Renal cortex interstitium (tissue), 15 donors: ENCODE results near the gene GGA1. TPM values are rescaled to one million over a fixed set of nuclear protein-coding genes. Genes with fewer than 3 reads are reported as not detected.

Source experiments
- DNase-seq, 11 donors: peaks; one replicate each; pipeline ENCODE4 v3.0.0-alpha.2; 2013; ENCODE audit warnings: low read depth in 9 of 11, low spot score in 4 of 11; ENCODE audit errors: extremely low read depth in 1 of 11
- long read RNA-seq, 16 experiments: transcript quantifications; one replicate each; lab custom pipeline, GENCODE V29; 2026
- polyA plus RNA-seq, 3 donors: library from polyadenylated mRNA; unstranded; fragments of 120-200 nt; gene quantifications; one replicate each; pipeline ENCODE4 v1.2.1, GENCODE V29; 2013; ENCODE audit not compliant: insufficient read length in 3 of 3

The GGA1 gene
- polyA plus RNA-seq = 10 to 100 TPM; 46.3 to 83.9 (median 57.4) TPM
- long read RNA-seq, donor 1, partial matches to known transcripts = 0 of 3 reads
- long read RNA-seq, donor 1, other reads (novel, unspliced or antisense) = 0 of 3 reads
- long read RNA-seq, donor 2, partial matches to known transcripts = 5 of 10 reads
- long read RNA-seq, donor 2, other reads (novel, unspliced or antisense) = 0 of 10 reads
- long read RNA-seq, donor 3, transcript GGA1-216 (4 exons, 790 nt) = major isoform, 5 of 16 reads
- long read RNA-seq, donor 3, partial matches to known transcripts = 5 of 16 reads
- long read RNA-seq, donor 3, other reads (novel, unspliced or antisense) = 0 of 16 reads
- long read RNA-seq, donor 4, partial matches to known transcripts = 0 of 8 reads
- long read RNA-seq, donor 4, other reads (novel, unspliced or antisense) = 0 of 8 reads
- long read RNA-seq, donor 5, transcript GGA1-203 (17 exons, 3,159 nt) = major isoform, 8 of 19 reads
- long read RNA-seq, donor 5, partial matches to known transcripts = 6 of 19 reads
- long read RNA-seq, donor 5, other reads (novel, unspliced or antisense) = 0 of 19 reads
- long read RNA-seq, donor 6, transcript GGA1-222 (3 exons, 1,384 nt) = major isoform, 6 of 14 reads
- long read RNA-seq, donor 6, partial matches to known transcripts = 5 of 14 reads
- long read RNA-seq, donor 6, other reads (novel, unspliced or antisense) = 0 of 14 reads
- long read RNA-seq, donor 7, partial matches to known transcripts = 0 of 4 reads
- long read RNA-seq, donor 7, other reads (novel, unspliced or antisense) = 0 of 4 reads
- long read RNA-seq, donor 8, transcript GGA1-222 (3 exons, 1,384 nt) = major isoform, 9 of 25 reads
- long read RNA-seq, donor 8, partial matches to known transcripts = 7 of 25 reads
- long read RNA-seq, donor 8, other reads (novel, unspliced or antisense) = 0 of 25 reads
- long read RNA-seq, donor 9, partial matches to known transcripts = 0 of 3 reads
- long read RNA-seq, donor 9, other reads (novel, unspliced or antisense) = 0 of 3 reads
- long read RNA-seq, donor 10, partial matches to known transcripts = 18 of 21 reads
- long read RNA-seq, donor 10, other reads (novel, unspliced or antisense) = 0 of 21 reads
- long read RNA-seq, donor 11, partial matches to known transcripts = 16 of 22 reads
- long read RNA-seq, donor 11, other reads (novel, unspliced or antisense) = 0 of 22 reads
- long read RNA-seq, donor 12, partial matches to known transcripts = 0 of 3 reads
- long read RNA-seq, donor 12, other reads (novel, unspliced or antisense) = 0 of 3 reads
- long read RNA-seq, donor 13, transcript GGA1-216 (4 exons, 790 nt) = major isoform, 5 of 56 reads
- long read RNA-seq, donor 13, partial matches to known transcripts = 50 of 56 reads
- long read RNA-seq, donor 13, other reads (novel, unspliced or antisense) = 0 of 56 reads
- long read RNA-seq, donor 14, partial matches to known transcripts = 5 of 7 reads
- long read RNA-seq, donor 14, other reads (novel, unspliced or antisense) = 0 of 7 reads
- long read RNA-seq, donor 15, partial matches to known transcripts = 0 of 4 reads
- long read RNA-seq, donor 15, other reads (novel, unspliced or antisense) = 0 of 4 reads
- long read RNA-seq, donor 16, transcript GGA1-222 (3 exons, 1,384 nt) = major isoform, 16 of 36 reads
- long read RNA-seq, donor 16, transcript GGA1-203 (17 exons, 3,159 nt) = minor isoform, 11 of 36 reads
- long read RNA-seq, donor 16, partial matches to known transcripts = 5 of 36 reads
- long read RNA-seq, donor 16, other reads (novel, unspliced or antisense) = 0 of 36 reads

- peak; percentile 88 to 96 (median 94) for DNase-seq
These were observed at the start of gene GGA1 for GRCh38 chr22:37608477-37609239. GGA1 (plus strand) TSS chr22:37608834; CDS start chr22:37608861, 27 bp downstream.

DNA sequence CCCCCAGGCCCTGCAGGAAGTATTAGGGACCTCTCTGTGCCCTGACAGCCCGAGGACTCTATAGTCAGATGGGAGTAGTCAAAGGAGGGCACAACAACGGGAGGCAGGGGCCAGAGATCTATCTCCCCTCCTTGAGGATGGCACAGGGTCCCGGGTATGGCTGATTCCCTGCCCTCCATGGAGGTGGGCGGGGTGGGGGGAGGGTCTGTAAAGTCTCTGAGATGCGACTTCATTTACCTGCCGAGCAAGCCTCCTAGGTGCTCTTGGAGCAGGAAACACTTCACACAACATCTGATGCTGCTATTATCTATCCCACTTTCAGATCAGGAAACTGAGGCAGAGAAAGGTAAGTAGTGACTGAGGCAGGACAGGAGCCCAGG lies 49.1 kb upstream of the GGA1 start:
- DNase-seq = no peak

- DNase-seq = no peak
These were observed 48.6 kb upstream of the GGA1 start, which contains the start of gene CDC42EP1 for GRCh38 chr22:37559901-37560607. CDC42EP1 (plus strand) TSS chr22:37560480; CDS start chr22:37566350, 5,870 bp downstream.

GRCh38 chr22:37560608-37561211 lies 47.9 kb upstream of the GGA1 start:
- DNase-seq = no peak

- peak in 8 of 11 donors; percentile 84 to 93 (median 87) for DNase-seq
These were observed 47.2 kb upstream of the GGA1 start for GRCh38 chr22:37561212-37562048.

- no peak for DNase-seq
These were observed 46.4 kb upstream of the GGA1 start for GRCh38 chr22:37562049-37562875.

DNA sequence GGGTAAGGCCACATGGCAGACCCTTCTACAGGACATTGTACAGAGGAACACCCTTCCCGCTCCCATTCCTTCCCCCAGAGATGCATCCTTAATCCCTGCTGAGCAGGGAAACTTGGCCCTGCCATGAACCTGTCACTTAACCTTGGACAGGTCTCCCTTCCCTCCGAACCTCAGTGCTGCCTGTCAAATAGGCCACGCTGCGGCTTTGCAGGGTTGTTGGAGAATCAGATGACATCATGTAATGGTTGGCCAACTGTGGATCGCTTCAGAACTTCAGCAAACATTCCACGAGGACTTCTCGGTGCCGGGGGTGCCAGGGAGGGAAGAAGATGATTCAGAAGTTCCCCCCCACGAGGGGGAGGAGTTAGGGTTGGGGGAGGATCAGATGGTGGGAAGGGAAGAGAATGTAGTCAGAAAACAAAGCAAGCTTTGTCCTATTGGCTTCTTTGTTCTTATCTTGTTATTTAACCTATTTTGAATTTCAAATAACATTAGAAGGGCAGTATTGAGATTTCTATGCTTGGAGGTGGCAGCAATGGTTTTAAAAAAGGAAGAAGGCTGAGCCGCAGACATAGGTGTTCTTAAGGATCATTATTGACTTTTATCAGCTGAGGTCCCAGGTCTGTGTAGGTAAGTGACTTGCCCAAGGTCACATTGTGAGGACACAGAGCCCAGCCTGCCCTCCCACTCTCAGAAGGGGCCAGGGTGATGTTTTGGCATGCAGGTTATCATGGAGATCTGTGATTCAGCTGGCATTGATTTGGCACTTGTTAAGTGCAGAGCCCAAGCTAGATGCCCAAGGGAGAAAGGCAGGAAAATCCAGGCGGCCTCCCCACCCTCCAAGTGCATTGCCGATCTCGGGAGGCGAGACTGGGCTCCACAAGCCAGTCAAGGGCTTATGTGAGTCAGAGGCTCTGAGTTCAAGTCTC lies 45.2 kb upstream of the GGA1 start:
- no peak for DNase-seq

GRCh38 chr22:37564111-37564711 lies 44.4 kb upstream of the GGA1 start:
- DNase-seq = peak in 3 of 11 donors; percentile 72 to 77 (median 76)

- no peak for DNase-seq
These were observed 42.8 kb upstream of the GGA1 start for GRCh38 chr22:37565830-37566229.

GRCh38 chr22:37566329-37566837 lies 42.3 kb upstream of the GGA1 start:
- no peak for DNase-seq

- DNase-seq = no peak
These were observed 41.5 kb upstream of the GGA1 start for GRCh38 chr22:37566903-37567798.

DNA sequence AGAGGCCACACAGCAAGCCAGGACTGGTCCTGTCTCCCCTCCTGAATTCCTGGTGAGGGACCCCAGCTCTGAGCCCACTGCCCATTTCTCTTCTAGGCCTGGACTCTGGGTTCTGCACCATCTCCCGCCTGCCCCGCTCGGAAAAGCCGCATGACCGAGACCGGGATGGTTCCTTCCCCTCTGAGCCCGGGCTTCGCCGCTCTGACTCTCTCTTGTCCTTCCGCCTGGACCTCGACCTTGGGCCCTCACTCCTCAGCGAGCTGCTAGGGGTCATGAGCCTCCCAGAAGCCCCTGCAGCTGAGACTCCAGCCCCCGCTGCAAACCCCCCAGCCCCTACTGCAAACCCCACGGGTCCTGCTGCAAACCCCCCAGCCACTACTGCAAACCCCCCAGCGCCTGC lies 40.6 kb upstream of the GGA1 start:
- no peak for DNase-seq
